K562 (cell line): ENCODE measurements around the gene AQP9. TPM values are rescaled to one million over a fixed set of nuclear protein-coding genes. Genes with fewer than 3 reads are reported as not detected.

Source experiments
- ATAC-seq: fragments of 200-7000 bp; cut with Tn5 transposase; 3 replicates; pipeline ENCODE4 v1.9.1; 2020; ENCODE audit warnings: moderate library complexity
- BruUV-seq: library from RNA; stranded (reverse); fragments of 400-500 nt; replicated peaks from 2 replicates; lab custom pipeline; 2021; lab: Mats Ljungman, UMichigan
- CTCF ChIA-PET: fragments of 300-600 bp; formaldehyde crosslinking; extraction: SDS; loops from one replicate; lab custom pipeline; 2021; ENCODE audit warnings: low intra/inter-chr PET ratio; lab: Yijun Ruan, JAX
- POLR2A ChIA-PET: fragments of 300-600, 350-650 bp; sonication (Branson Sonifier 250); formaldehyde crosslinking; extraction: SDS; loops from one replicate; lab custom pipeline; 2021; ENCODE audit warnings: antibody characterized with exemption, inconsistent platforms; lab: Yijun Ruan, JAX
- DNase-seq, 4 experiments: peaks; one replicate each; pipeline versions ENCODE4 v3.0.0 to v3.0.0-alpha.2; 2011 to 2018; ENCODE audit warnings: low spot score in 3 of 4, mixed read lengths in 3 of 4; ENCODE audit errors: extremely low read depth in 1 of 4
- FAIRE-seq: peaks from 2 replicates; lab custom pipeline; 2011; peaks lifted over from hg19 to GRCh38; lab: Jason Lieb, UNC
- H2AFZ ChIP-seq: 2 replicates; pipeline ENCODE4 v1.6.0; 2011; ENCODE audit warnings: low read depth, low read length, control low read depth, inconsistent platforms
- H3K27ac ChIP-seq: fragments of 200-600 bp; 3 replicates; pipeline ENCODE4 v1.8.0; 2011; ENCODE audit warnings: low read depth, mild to moderate bottlenecking, control low read depth, inconsistent platforms, low read length, moderate library complexity, mixed read lengths; ENCODE audit errors: extremely low read depth
- H3K27me3 ChIP-seq, 2 experiments: fragments of 300-600 bp in 1 of 2; 2 replicates in 1 of 2; 3 replicates in 1 of 2; pipeline versions ENCODE4 v1.6.0 to v1.8.0; 2011; ENCODE audit warnings: inconsistent platforms in 2 of 2, low read length in 2 of 2, mild to moderate bottlenecking in 1 of 2, mixed read lengths in 1 of 2, moderate library complexity in 1 of 2; ENCODE audit not compliant: control insufficient read depth in 2 of 2, insufficient read depth in 2 of 2
- H3K36me3 ChIP-seq: fragments of 300-600 bp; 3 replicates; pipeline ENCODE4 v1.8.0; 2011; ENCODE audit warnings: mild to moderate bottlenecking, low read length, inconsistent platforms; ENCODE audit not compliant: control insufficient read depth, insufficient read depth
- H3K4me1 ChIP-seq, 2 experiments: fragments of 200-600 bp in 1 of 2; replicated peaks in 1 of 2; 2 replicates in 1 of 2; 3 replicates in 1 of 2; pipeline versions ENCODE4 v1.5.1 to v1.8.0; 2011; ENCODE audit warnings: inconsistent platforms in 2 of 2, low read length in 2 of 2, mild to moderate bottlenecking in 1 of 2, mixed read lengths in 1 of 2, moderate library complexity in 1 of 2; ENCODE audit not compliant: control insufficient read depth in 2 of 2, insufficient read depth in 2 of 2
- H3K4me2 ChIP-seq: 2 replicates; pipeline ENCODE4 v1.6.1; 2011; ENCODE audit warnings: low read length, control low read depth, inconsistent platforms, mixed read lengths; ENCODE audit not compliant: insufficient read depth
- H3K4me3 ChIP-seq: fragments of 200-600 bp; sonication (generic), shearing (Covaris generic); 2 replicates; pipeline ENCODE4 v1.5.1; 2016; ENCODE audit warnings: control low read depth, inconsistent platforms
- H3K79me2 ChIP-seq: fragments of 200-600 bp; 3 replicates; pipeline ENCODE4 v1.8.0; 2011; ENCODE audit warnings: low read length, inconsistent platforms; ENCODE audit not compliant: control insufficient read depth, insufficient read depth
- H3K9ac ChIP-seq, 2 experiments: 2 replicates each; pipeline versions ENCODE4 v1.6.0 to v1.6.1; 2011; ENCODE audit warnings: low read depth in 2 of 2, low read length in 2 of 2, control low read depth in 1 of 2, inconsistent platforms in 1 of 2, mild to moderate bottlenecking in 1 of 2, mixed read lengths in 1 of 2; ENCODE audit not compliant: insufficient read depth in 1 of 2
- H3K9me1 ChIP-seq: one replicate; pipeline ENCODE4 v1.6.0; 2011; ENCODE audit warnings: inconsistent platforms, mild to moderate bottlenecking, low read length, moderate library complexity; ENCODE audit not compliant: control insufficient read depth, insufficient read depth
- H3K9me3 ChIP-seq: replicated peaks from 2 replicates; pipeline ENCODE4 v1.5.1; 2011; ENCODE audit warnings: low read depth, low read length, inconsistent platforms; ENCODE audit not compliant: control insufficient read depth, insufficient read depth
- H4K20me1 ChIP-seq: replicated peaks from 2 replicates; pipeline ENCODE4 v1.6.1; 2011; ENCODE audit warnings: low read length, inconsistent platforms, mixed read lengths; ENCODE audit not compliant: control insufficient read depth, insufficient read depth
- FOSL1 ChIP-seq: fragments of 200-800 bp; sonication (Bioruptor generic); conservative IDR thresholded peaks from 2 replicates; pipeline ENCODE4 v1.6.1; 2016; ENCODE audit warnings: missing genetic modification characterization, missing compliant biosample characterization
- FOXA1 ChIP-seq: fragments of 450-650 bp; IDR thresholded peaks from 2 replicates; pipeline ENCODE4 v1.6.1; 2016; ENCODE audit warnings: mild to moderate bottlenecking, borderline replicate concordance
- HMBOX1 ChIP-seq: sonication (generic); IDR thresholded peaks from 2 replicates; pipeline ENCODE4 v1.6.1; 2016
- PCBP1 ChIP-seq: fragments of 200-400 bp; formaldehyde crosslinking; IDR thresholded peaks from 2 replicates; pipeline ENCODE4 v1.6.1; 2018; ENCODE audit warnings: mild to moderate bottlenecking, low read depth, low read length; ENCODE audit not compliant: poor library complexity, severe bottlenecking
- WGBS: fragments of 100-300 bp; shearing (Covaris generic); methylation state at CpG from one replicate; pipeline ENCODE4 v1.1.6; 2016; ENCODE audit warnings: low coverage, mixed read lengths; ENCODE audit not compliant: insufficient coverage; ENCODE audit errors: missing lambda C conversion rate; 5-methylcytosine and 5-hydroxymethylcytosine counted together
- in situ Hi-C: fragments of 300-500 bp; cut with MboI; formaldehyde crosslinking; loops from 4 replicates; pipeline ENCODE4 v1.15.0; 2018; ENCODE audit warnings: inconsistent platforms, mixed read lengths
- intact Hi-C: fragments of 100-400 bp; cut with micrococcal nuclease; formaldehyde crosslinking; loops from 2 replicates; pipeline ENCODE4 v1.14.2; 2022
- polyA plus RNA-seq, 8 experiments: library from polyadenylated mRNA; depleted of rRNA in 4 of 8; stranded (reverse) in 5 of 8; unstranded in 3 of 8; fragments of >200 nt; fragmentation: Nextera tagmentation in 2 of 8; fragmentation: Illumina TruSeq in 1 of 8; extraction: Ambion mirVana in 2 of 8; extraction: Trizol in 1 of 8; gene quantifications; 2 replicates each; pipeline versions ENCODE4 v1.2.1 to v1.2.3, GENCODE V29; 2011 to 2014; ENCODE audit warnings: inconsistent platforms in 1 of 8, missing spikeins in 1 of 8
- total RNA-seq, 7 experiments: library from RNA; depleted of rRNA in 6 of 7; stranded (reverse); fragments of >200 nt in 6 of 7; fragmentation: Illumina TruSeq in 2 of 7; extraction: Trizol in 2 of 7; gene quantifications; 2 replicates each; pipeline versions ENCODE4 v1.2.1 to v1.2.3, GENCODE V29; 2011 to 2021; ENCODE audit warnings: low replicate concordance in 1 of 7
- TF ChIP-seq, protein P1 (sequence below): fragments of 450-650 bp; IDR thresholded peaks from 2 replicates; pipeline ENCODE4 v1.6.1; 2018; ENCODE audit not compliant: partially characterized antibody

The AQP9 gene
- total and polyA plus RNA-seq, 9 of the 15 experiments (the other 6 are each of a cell fraction or from before 2014, with no cell fraction given): 0.04 to 0.33 (median 0.07) TPM; not detected in 4

DNA sequence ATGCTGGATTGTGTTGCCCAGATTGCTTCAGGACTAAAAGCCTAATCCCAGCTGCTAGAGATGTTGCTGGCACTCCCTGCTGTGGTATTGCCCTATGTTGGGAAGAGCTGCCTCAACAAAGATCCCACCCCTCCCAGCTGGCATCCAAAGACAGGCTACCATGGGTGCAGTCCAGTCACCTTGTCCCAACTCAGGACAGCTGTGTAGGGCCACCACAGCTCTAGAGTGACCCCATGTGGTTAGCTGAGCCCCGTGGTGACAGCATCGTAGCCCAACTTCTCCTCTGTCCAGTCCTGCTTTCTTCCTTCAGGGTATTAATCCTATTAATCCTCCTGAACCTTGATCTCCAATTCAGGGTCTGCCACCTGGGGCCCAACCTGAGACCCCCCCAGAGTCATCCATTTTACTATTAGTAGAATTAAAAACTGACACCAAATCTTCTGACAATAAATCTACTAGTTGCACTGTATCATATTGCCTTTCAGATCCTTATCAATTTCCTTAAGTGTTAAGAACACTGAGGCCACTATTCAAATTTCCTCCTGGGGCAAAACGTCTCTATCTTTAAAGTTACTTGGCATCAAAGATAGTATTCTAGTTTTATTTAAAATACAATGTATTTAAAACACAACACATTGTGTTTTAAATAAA is 83.5 kb downstream of the AQP9 start (continued):
- TF ChIP-seq, protein P1, sequence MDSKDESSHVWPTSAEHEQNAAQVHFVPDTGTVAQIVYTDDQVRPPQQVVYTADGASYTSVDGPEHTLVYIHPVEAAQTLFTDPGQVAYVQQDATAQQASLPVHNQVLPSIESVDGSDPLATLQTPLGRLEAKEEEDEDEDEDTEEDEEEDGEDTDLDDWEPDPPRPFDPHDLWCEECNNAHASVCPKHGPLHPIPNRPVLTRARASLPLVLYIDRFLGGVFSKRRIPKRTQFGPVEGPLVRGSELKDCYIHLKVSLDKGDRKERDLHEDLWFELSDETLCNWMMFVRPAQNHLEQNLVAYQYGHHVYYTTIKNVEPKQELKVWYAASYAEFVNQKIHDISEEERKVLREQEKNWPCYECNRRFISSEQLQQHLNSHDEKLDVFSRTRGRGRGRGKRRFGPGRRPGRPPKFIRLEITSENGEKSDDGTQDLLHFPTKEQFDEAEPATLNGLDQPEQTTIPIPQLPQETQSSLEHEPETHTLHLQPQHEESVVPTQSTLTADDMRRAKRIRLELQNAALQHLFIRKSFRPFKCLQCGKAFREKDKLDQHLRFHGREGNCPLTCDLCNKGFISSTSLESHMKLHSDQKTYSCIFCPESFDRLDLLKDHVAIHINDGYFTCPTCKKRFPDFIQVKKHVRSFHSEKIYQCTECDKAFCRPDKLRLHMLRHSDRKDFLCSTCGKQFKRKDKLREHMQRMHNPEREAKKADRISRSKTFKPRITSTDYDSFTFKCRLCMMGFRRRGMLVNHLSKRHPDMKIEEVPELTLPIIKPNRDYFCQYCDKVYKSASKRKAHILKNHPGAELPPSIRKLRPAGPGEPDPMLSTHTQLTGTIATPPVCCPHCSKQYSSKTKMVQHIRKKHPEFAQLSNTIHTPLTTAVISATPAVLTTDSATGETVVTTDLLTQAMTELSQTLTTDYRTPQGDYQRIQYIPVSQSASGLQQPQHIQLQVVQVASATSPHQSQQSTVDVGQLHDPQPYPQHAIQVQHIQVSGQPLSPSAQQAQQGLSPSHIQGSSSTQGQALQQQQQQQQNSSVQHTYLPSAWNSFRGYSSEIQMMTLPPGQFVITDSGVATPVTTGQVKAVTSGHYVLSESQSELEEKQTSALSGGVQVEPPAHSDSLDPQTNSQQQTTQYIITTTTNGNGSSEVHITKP: no peak

DNA sequence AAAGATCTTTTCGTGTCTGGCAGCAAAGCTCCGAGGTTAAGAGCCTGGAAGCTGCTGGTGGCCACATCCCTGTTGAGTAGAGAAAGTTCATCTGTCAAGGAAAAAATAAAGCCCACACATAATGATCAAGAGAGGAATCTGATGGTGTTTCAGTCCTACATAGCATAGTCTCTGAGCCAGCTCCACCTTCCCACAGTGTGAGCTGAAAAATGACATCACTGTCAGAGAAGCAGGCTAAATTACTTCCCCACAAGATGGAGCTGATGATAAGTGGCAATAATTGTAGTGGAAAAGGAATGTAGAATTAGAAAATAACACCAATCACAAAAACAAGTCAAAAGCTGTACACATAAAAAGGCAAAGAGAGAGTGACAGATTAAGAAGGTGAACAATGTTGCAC is 84.5 kb downstream of the AQP9 start:
- intact Hi-C loops (loop anchor here (10.0 kb wide), 1 partner anchor 1272 kb away; no protein-coding TSS in a partner anchor), in situ Hi-C loops (loop anchor here (10.0 to 25.0 kb wide), 2 partner anchors 932 to 1265 kb away; no protein-coding TSS in a partner anchor)
- CTCF ChIA-PET: interaction anchor here (0.6 to 2.1 kb wide), 3 partner anchors 10 to 473 kb away, joined by 3 to 13 read pairs (median 4); no protein-coding TSS in a partner anchor
- no peak overlapping the region for H3K4me2 ChIP-seq
- H4K20me1 ChIP-seq: no peaks in the 10 kb centered on the region
- no peak overlapping the region for H3K27ac ChIP-seq
- peak; percentile 74 for ATAC-seq
- no peaks in the 10 kb centered on the region for H3K9me1 ChIP-seq
- no peaks in the 10 kb centered on the region for H3K36me3 ChIP-seq
- H3K27me3 ChIP-seq: no peaks in the 10 kb centered on the region
- DNase-seq: peak in 2 of 4 experiments; percentile 28 to 35
- peak; percentile 37 for FAIRE-seq
- H3K4me3 ChIP-seq: no peak overlapping the region
- H3K79me2 ChIP-seq: no peaks in the 10 kb centered on the region
- H3K9me3 ChIP-seq: no peaks in the 10 kb centered on the region
- H3K4me1 ChIP-seq: peaks cover 3 to 10% of the 10 kb centered on the region in 2 experiments; a peak in 4 of 5 replicates
- no peak overlapping the region for H3K9ac ChIP-seq
- H2AFZ ChIP-seq: 0 out of 2 replicates have a peak overlapping the region, but pooled peaks have one; percentile 36
- no TSS peak for BruUV-seq
- POLR2A ChIA-PET: no interaction called here
- 37% methylated on average over 2 of the region's 2 CpGs for WGBS
- TF ChIP-seq PCBP1 (no peak), HMBOX1 (no peak), FOSL1 (tag) (peak; percentile 28; the same call in 1 of the 2 replicates), FOXA1 (no peak)
